HL-60/S4 treated with retinoic acid at 250 ng/mL for 4 days and 3 days (cell line): ENCODE data around the gene RBM33.

Source experiments
- in situ Hi-C: fragments of 300-500 bp; cut with MboI; formaldehyde crosslinking; loops from 2 replicates; pipeline ENCODE4 v1.7.0; 2022; ENCODE audit warnings: low sequenced_read_pairs

Gene RBM33

GRCh38 chr7:155804897-155805825, 160.7 kb downstream of the RBM33 start:
- in situ Hi-C loops = loop anchor here (25.0 kb wide), 2 partner anchors 1007 to 1457 kb away; no protein-coding TSS in a partner anchor

- in situ Hi-C loops = loop anchor here (25.0 kb wide), 2 partner anchors 1007 to 1457 kb away; no protein-coding TSS in a partner anchor
These were observed 161.3 kb downstream of the RBM33 start for GRCh38 chr7:155805826-155806095.

- in situ Hi-C loops = loop anchor here (25.0 kb wide), 2 partner anchors 1006 to 1456 kb away; no protein-coding TSS in a partner anchor
These were observed 161.8 kb downstream of the RBM33 start for GRCh38 chr7:155806096-155806871.

- in situ Hi-C loops = loop anchor here (25.0 kb wide), 2 partner anchors 1005 to 1455 kb away; no protein-coding TSS in a partner anchor
These were observed 162.7 kb downstream of the RBM33 start for GRCh38 chr7:155807065-155807671.

DNA sequence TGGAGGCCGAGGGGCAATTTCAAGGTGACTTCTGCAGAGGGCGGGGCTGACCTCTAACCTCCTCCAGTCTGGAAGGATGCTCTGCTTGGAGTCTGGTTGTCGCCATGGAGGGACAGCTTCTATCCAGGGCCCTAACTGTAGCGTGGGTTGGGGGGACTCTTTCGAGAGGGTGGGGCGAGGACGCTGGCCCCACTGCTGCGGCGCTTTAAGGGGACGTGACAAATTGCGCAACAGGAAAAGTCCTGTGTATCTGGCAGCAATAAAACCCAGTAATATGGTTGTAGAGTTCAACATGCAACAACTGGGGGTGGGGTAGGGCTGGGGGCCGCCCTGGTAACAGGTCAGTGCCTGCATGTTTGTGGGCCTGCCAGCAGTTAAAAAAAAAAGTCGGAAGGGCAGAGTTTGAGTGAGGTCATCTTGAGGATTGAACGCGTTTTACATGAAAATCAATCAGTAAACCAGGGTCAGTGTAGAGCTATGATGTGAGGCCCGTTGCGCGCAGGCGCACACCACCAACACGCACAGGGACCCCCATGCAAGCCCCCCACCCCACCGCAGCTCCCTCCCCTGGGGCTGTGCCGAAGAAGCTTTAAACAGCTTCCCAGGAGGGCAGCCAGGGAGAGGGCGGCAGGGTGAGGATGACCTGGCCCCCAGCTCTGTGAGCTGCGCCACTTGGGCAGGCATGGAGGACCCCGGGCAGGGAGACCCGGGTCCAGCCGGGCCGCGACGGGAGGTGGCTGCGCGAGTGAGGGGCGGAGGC, 163.5 kb downstream of the RBM33 start:
- in situ Hi-C loops = loop anchor here (25.0 kb wide), 2 partner anchors 1004 to 1454 kb away; no protein-coding TSS in a partner anchor

DNA sequence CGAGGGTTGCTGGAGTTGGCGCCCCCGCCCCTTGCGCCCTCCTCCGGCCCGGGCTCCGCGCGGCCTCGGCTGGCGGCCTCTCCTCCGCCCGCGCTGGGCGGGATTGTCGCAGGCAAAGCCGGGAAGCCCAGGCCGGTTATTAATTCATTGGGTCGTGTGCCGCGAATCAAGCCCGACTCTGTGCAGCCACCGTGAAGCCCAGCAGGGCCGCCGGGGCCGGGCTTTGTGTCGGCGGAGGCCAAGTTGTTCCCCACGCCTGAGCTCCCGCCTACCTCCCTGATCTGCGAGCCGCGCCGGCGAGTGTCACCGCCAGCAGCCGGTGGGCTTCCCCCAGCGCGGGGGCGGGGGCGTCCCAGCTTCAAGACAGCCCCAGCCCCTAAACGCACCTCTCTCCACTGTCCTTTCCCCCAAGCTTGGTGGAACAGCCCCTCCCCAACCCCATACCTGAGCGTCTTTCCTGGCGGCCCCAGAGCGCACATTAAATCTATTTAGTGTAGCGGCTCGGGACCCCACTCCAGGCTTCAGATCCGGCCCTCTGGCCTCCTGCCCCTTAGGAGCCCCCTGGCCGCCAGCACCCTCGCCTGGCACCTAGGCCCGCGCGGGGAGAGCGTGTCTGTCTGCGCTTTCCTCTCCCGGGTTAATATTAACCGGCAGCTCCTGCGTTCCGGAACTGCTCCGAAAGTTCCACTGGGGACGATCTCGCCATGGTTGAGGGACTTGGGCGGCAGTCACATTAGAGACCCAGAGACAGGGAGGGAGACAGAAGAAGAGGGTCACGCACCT, 164.3 kb downstream of the RBM33 start:
- in situ Hi-C loops = loop anchor here (25.0 kb wide), 2 partner anchors 1004 to 1454 kb away; no protein-coding TSS in a partner anchor

DNA sequence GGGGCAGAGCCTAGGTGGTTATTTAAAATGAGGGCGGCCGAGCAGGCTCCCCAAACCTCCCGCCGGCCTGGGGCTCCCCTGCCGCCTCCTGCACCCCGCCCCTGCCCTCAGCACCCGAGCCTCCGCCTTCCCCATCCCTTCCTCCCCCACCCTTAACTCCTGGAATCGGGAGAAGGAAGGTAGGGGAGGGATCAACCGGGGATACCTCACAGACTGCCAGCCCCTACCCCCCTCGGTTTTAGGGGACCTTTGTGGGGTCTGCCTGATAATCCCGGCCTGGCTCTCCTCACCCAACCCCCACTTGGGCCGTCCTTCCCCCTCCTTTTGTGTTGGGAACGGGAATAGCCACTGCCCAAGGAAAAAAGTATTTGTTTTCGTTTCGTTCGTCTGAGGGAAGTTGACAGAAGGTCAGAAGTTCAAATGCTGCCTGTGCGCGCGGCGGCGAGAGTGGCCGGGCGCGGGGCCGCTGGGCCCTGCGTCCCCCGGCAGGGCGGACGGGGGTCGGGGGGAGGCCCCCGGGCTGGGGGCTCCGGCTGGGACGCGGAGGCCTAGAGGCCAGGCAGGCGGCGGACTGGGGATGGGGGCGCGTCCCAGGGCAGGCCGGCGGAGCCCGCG, 165.0 kb downstream of the RBM33 start:
- in situ Hi-C loops = loop anchor here (25.0 kb wide), 2 partner anchors 1003 to 1453 kb away; no protein-coding TSS in a partner anchor

GRCh38 chr7:155809947-155810769, 165.7 kb downstream of the RBM33 start:
- in situ Hi-C loops = loop anchor here (25.0 kb wide), 2 partner anchors 1002 to 1452 kb away; no protein-coding TSS in a partner anchor

DNA sequence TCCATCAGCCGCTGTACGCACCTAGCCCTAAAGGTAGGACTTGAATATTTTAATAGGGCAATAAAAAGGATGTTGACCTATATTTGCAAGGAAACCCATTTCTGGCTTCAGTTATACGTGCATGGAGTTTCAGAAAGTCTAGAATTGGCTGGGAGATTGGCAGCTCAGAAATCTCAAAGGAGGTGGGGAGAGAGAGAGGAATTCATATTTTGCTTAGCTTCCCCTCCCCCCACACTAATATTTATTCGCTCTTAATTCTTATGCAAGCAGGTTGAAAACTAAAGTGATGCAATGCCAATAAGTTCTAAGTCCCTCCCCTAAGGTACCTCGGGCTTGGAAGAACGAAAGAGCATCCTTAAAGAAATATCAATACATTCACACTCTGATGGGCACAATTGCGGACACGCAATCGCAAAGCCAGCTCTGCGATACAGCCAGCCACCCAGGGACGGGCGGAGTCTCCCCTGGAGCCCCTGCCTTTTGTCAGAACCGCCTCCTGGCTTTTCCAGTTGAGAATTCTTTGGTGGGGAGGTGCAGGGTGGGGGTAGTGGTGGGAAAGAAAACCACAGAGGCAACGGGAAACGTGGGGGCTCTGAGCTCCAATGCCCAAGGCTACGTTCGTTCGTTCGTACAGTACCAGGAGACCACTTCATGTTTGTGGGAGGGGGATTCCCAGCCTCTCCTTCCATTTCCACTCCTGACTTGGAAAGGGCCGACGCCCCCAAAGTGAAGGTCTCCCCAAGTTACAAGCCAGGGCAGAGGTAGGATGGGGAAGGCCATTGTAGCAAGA, 166.5 kb downstream of the RBM33 start:
- in situ Hi-C loops = loop anchor here (25.0 kb wide), 2 partner anchors 1001 to 1451 kb away; no protein-coding TSS in a partner anchor

DNA sequence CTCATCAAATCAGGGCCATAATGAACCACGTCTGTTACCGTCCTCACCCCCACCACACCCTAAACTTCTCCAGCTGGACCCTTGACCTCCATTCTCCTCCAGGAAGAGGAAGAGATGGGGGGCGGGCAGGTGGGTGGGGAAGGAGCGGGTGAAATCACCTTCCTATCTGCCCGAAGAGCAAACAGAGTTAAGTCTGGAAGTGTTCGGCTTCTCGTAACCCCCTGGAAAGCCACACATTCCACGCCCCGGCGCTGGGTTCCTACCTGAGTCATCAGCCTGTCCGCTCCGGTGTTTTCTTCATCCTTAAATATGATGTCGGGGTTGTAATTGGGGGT, 167.1 kb downstream of the RBM33 start:
- in situ Hi-C loops = loop anchor here (25.0 kb wide), 2 partner anchors 1001 to 1451 kb away; no protein-coding TSS in a partner anchor

- in situ Hi-C loops = loop anchor here (25.0 kb wide), 2 partner anchors 1000 to 1450 kb away; no protein-coding TSS in a partner anchor
These were observed 167.7 kb downstream of the RBM33 start, which contains the start of gene SHH for GRCh38 chr7:155811895-155812761. SHH (minus strand) TSS chr7:155812463; CDS start chr7:155812122, 341 bp downstream.

DNA sequence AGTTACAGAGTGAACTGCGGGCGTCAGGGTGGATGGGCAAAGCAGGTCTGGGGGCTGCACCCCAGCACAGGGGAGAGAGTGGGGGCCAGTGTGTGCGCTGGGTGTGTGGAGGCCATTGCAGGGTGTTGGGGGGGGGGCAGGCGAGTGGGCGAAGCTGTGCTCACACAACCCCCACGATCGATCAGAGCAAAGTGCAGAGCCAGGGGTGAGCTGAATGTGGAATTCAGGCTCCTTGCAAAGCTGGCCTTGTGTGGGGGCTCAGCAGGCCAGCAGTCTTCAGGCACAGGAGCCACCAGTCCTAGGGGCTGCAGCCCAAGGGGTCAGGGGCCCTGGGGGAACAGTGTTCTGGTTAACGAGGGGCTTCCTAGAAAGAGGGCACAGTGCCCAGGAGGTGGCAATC, 168.7 kb downstream of the RBM33 start:
- in situ Hi-C loops = loop anchor here (25.0 kb wide), 2 partner anchors 999 to 1449 kb away; no protein-coding TSS in a partner anchor

- in situ Hi-C loops = loop anchor here (25.0 kb wide), 2 partner anchors 999 to 1449 kb away; no protein-coding TSS in a partner anchor
These were observed 169.3 kb downstream of the RBM33 start for GRCh38 chr7:155813546-155814315.

DNA sequence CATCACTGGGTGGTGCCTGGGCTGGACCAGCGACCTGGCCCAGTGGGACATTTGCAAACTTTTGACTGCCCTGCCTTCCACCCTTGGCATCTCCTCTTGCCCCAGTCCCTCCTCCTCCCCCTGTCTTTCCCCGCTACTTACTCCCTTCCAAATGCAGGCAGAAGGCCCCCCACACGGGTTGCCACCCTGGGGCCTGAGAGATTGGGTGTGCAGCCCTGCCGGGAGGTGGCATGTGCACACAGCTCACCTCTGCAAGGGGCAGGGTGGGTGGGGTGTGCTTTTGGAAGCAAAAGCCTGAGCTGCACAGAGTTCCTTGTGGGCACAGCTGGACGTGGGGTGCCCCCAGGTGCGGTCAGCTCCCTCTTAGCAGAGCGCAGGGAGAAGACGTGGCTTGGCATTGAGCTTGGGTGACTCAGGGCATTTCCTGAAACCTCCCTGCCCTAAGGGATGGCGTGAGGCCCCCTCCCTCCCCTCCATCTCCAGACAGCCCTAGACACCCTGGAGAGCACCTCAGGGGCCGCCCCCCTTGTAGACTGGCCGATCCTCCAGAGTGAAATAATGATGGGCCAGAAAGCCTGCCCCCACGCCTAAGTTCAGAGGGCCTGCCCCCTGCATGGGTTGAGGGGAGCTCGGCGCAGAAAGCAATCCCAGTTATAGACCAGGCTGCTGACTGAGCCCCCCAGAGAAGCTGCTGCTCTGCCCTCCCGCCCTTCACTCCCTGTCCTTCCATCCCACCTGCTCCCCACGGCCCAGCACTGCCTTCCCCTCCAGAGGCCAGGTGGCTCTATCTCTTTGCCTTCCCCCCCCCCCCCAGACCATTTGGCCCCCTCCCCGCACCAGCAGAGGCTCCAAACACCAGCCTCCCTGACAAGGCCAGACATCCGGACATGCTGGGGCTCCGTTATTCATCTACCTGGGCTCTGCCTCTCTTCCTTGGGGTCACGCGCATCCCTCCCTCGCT, 170.1 kb downstream of the RBM33 start:
- in situ Hi-C loops = loop anchor here (25.0 kb wide), 2 partner anchors 998 to 1448 kb away; no protein-coding TSS in a partner anchor
